Cardiac atrium fibroblast (primary cell): Measurements from ENCODE around the gene PRR9. TPM values are rescaled to one million over a fixed set of nuclear protein-coding genes. Genes with fewer than 3 reads are reported as not detected.

Source experiments
- total RNA-seq: library from RNA; depleted of rRNA; stranded (reverse); fragments of >200 nt; gene quantifications from 2 replicates; pipeline ENCODE4 v1.2.3, GENCODE V29; 2015

Gene PRR9
- not detected in 2 replicates for total RNA-seq

GRCh38 chr1:153217212-153217611 is at the start of gene PRR9:
PRR9 (plus strand) TSS chr1:153217584; CDS start chr1:153218145, 561 bp downstream.

GRCh38 chr1:153203130-153203529 is 14.3 kb upstream of the PRR9 start, which contains the start of gene LELP1:
LELP1 (plus strand) TSS chr1:153203430; CDS start chr1:153204708, 1,278 bp downstream.

GRCh38 chr1:153259387-153259786 is 42.0 kb downstream of the PRR9 start, which contains the start of gene LORICRIN:
LORICRIN (plus strand) TSS chr1:153259687; CDS start chr1:153260950, 1,263 bp downstream.

Other genes with a start within 250 kb of the PRR9 start
- gene SPRR4, start 246.9 kb upstream of the PRR9 start, total RNA-seq, result not detected in 2 replicates
- gene SPRR1A, start 233.5 kb upstream of the PRR9 start, total RNA-seq, result not detected in 2 replicates
- not detected in 2 replicates for gene SPRR3, start 215.8 kb upstream of the PRR9 start, total RNA-seq
- gene SPRR1B, start 186.4 kb upstream of the PRR9 start, total RNA-seq, result not detected in 2 replicates
- gene SPRR2D, start 176.5 kb upstream of the PRR9 start, total RNA-seq, result not detected in 2 replicates
- gene SPRR2A, start 160.1 kb upstream of the PRR9 start, total RNA-seq, result not detected in 2 replicates
- gene SPRR2B, start 146.0 kb upstream of the PRR9 start, total RNA-seq, result not detected in 2 replicates
- gene SPRR2E, start 123.1 kb upstream of the PRR9 start, total RNA-seq, result not detected in 2 replicates
- gene SPRR2F, start 104.1 kb upstream of the PRR9 start, total RNA-seq, result not detected in 2 replicates
- gene SPRR2G, start 66.7 kb upstream of the PRR9 start, total RNA-seq, result not detected in 2 replicates
- gene LELP1, start 14.2 kb upstream of the PRR9 start, total RNA-seq, result not detected in 2 replicates
- not detected in 2 replicates for gene LORICRIN, start 42.1 kb downstream of the PRR9 start, total RNA-seq
- gene PGLYRP3, start 95.4 kb downstream of the PRR9 start, total RNA-seq, result not detected in 2 replicates
- gene PGLYRP4, start 131.3 kb downstream of the PRR9 start, total RNA-seq, result not detected in 2 replicates
- not detected in 2 replicates for gene S100A9, start 140.3 kb downstream of the PRR9 start, total RNA-seq
- not detected in 2 replicates for gene S100A12, start 158.0 kb downstream of the PRR9 start, total RNA-seq
- gene S100A8, start 173.5 kb downstream of the PRR9 start, total RNA-seq, result not detected in 2 replicates
- gene S100A7A, start 198.9 kb downstream of the PRR9 start, total RNA-seq, result not detected in 2 replicates
- gene S100A7, start 243.1 kb downstream of the PRR9 start, total RNA-seq, result not detected in 2 replicates